Measurements from ENCODE around the gene ZBTB7C.
A peak's percentile ranks its signal among the peaks of the same experiment; 100 is the strongest.

The ZBTB7C gene

DNA sequence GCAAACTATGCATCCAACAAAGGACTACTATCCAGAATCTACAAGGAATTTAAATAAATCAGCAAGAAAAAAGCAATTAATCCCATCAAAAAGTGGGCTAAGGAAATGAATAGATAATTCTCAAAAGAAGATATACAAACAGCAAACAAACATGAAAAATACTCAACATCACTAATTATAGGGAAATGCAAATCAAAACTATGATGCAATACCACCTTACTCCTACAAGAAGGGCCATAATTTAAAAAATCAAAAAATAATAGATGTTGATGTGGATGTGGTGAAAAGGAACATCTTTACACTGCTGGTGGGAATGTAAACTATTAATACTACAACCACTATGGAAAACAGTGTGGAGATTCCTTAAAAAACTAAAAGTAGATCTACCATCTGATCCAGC lies 164.7 kb downstream of the ZBTB7C start:
- no peak for DNase-seq

DNA sequence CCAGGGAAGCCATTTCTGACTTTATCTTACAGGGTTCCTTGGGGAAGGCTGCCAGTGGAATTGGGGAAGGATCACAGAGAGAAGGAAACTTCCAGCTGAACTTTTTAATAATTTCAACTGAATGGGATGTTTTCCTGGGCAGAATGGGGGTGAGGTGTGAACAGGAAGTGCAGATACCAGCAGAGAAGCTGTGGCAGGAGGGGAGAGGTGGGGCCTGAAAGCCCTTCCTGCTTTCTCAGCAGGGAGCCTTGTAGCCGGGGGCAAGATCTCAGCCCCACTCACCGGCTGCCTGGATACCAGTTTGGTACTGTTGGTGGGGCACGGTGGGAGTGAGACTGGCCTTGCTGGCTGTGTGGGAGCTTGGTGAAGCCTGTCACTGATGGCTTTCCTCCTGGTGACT lies 170.5 kb downstream of the ZBTB7C start:
- DNase-seq = no peak

DNA sequence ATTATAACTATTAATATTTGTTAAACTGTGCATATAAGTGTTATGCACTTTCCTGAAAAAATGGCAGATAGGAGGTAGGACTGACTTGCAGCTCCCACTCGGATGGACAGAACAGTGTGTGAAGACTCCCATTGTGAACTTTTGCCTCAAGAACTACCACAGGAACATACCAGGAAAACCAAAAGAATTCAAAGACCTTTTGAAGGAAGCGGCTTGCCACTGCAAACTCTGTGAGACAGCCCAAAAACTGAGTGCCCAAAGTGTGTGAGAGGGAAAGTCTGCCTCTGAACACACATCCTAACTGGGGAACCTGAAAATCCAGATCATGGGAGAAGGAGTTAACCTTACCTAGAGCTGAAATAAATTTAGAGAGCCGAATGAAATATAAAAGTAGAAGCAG lies 171.0 kb downstream of the ZBTB7C start:
- DNase-seq = no peak

DNA sequence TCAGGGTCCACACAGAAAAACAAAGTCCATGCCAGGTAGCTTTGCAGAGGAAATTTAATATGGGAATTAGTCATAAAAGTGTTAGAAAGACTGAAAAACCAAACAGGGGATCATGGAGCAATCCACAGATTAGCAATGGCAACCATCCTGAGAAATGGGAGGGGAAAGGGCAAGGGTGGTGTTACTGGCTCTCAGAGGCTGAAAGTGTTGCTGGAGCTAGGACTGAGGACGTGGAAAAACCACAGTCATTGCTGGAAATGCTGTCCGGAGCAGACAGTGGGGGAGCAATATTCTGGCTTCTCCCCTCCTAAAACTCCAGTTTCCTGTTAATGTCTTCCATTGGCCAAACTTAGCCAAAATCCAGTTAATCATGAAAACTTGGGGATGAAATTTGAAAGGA lies 172.4 kb downstream of the ZBTB7C start:
- DNase-seq = no peak

DNA sequence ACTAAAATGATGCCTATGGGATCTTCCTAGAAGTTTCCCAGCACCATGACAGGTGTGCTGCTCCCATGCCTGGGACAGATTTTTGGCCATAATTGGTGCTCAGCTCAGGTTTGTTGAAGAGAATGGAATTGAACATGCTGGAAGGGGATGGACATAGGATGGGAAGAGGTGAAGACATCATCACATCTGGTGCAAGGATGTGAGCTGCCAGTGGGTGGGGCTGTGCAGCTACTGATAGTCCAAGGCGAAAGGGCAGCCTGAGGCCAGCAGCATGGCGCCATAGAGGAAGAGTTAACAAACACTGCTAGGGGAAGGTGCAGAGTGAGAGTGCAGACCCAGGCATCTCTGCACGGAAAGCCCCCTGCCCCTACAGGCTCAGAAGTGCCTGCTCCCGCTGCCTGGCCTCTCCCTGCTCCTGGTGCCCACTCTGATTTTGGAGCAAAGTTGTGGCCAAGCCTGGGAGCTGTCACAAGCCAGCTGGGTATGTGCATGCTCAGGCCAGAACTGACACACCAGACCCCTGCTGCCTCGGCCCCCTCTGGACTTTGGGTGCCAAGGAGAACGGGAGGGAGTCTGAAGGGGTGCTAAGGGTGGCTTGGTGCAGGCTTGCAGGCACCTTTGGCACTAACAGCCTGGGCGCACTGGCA lies 178.6 kb downstream of the ZBTB7C start:
- DNase-seq = no peak

DNA sequence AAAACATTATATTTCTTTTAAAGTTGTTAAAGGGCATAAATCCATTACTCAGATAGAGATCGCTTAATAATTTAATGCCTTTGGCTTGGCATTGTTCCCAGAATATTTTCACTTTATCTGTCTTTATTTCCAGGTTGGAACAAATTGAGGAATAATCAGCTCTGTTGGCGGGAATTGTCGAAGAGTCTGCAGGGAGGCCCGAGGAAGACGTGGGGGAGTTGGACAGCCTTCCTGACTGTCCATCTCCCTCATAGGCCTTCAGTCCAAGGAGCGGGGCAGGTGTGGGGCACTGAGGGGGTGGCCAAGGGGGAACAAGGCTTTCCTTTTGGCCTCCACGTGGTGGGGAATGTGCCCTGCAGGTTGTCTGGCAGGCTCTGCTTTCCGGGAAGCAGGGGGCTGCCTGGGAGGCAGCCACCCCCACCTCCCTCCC lies 179.6 kb downstream of the ZBTB7C start:
- peak; percentile 44 for DNase-seq

DNA sequence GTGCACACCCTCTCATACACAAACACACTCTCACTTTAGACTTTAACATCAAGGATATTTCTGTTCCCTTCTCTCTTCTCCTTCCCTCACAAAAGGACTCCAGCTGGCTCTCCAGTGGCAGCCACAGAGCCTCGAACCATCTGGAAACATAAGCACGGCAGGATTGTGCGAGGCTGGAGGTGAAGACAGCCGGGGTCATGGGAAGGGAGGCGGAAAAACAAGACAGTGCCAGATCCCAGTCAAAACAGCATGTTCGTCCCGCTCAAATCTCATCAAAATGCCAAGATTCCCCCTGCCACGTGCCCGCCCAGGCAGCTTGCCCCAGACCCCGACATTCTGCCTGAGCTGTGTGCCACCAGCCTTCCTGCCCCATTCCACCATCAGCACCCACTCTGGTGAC lies 180.3 kb downstream of the ZBTB7C start:
- DNase-seq = no peak

DNA sequence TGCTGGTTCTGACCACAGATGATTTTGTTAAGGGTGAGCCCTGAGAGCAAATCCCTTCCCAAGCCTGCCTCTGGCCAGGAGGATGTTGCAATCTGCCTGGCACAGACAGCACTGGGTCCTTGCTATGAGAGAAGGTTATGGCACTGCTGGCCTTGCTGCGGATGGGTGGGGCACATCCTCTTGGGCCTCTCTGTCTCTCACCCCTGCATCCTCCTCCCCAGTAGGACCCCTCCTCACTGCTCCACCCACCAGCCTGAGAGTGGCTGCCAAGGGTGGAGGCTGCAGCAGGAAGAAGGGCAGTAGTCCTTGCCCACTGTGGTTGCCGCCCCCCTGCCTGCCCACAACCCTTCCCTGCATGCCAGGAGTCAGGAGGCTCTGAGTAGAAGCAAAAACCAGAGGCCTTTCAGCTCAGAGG lies 180.9 kb downstream of the ZBTB7C start:
- DNase-seq = no peak

DNA sequence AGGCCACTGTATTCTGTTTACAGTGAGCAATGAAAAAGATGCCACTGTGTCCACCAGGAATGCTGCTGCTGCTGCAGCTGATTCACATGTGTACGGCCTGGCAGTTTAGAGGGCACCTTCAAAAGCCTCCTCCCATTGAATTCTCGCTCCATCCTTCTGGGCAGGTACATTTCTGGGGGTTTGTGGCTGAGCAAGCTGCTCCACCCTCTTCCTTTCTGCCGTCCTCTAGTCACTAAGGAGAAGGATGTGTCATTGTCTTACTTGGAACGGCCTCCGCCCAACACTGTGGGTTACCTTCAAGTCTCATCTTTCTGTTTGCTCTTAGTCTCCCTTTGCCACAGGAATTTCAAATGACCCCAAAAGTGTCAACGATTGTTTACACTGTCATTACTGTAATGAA lies 182.0 kb downstream of the ZBTB7C start:
- DNase-seq = no peak

DNA sequence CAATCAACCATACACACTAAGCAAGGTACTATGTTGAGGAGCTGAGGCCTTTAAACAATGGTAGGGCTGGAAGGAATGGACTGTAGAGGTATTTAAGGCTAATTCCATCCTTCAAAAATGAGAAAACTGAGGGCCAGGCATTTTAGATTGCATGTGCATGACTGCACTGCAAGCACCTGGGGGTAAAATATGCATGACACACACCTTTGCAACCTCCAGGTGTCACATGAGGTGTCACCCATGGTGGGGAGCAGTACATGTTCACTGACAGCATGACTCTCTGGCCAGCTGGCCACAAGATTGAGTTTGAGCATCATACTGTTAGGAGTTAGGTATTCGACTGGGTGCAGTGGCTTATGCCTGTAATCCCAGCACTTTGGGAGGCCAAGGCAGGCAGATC lies 182.8 kb downstream of the ZBTB7C start:
- no peak for DNase-seq

DNA sequence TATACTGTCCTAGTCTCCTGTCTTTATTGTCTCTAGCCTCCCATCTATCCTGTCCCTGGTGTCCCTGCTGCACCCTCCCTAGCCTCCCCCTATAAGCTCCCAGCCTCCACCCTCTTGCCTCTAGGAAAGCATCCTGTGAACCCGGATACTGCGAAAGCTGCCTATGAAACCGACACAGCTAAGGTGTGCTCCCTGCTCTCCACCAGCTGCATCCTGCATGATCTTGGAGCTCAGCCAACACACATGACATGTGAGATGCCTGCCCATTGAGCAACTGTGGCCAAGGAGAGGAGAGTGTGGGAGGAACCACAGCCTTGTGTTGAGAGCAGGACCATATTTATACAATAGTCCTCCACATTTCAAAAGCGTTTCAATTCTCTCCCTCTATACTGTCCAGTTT lies 187.1 kb downstream of the ZBTB7C start:
- DNase-seq = no peak

DNA sequence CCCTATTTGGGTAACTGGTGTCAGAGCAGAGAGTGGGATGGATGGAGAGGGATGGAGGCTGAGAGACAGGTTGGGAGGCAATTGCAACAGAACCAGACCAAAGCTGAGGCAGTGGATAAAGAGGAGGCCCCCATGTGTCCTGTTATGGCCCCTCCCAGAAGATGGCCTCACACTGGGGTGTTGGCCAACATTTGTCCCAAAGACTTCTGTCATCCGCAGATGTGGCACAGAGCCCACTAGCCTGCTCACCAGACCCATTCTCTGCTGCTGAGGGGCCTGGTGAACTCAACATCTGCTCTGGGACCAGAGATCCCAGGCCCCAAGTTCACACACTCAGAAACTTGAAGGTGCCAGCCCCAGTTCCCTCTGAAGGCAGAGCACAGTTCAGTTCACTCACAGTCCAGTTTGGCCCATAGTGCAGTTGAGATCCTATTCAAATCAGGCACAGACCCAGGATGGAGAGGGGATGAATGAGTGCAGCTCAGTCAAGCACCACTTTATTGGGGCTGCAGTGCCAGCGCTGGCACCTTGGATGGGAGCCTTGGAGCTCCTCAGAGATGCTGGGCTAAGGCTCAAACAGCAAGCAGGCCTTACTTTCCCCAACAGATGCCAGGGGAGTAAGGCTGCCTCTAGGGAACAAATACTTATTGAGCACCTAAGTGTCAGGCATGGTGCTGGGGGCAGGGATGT lies 189.2 kb downstream of the ZBTB7C start:
- no peak for DNase-seq

DNA sequence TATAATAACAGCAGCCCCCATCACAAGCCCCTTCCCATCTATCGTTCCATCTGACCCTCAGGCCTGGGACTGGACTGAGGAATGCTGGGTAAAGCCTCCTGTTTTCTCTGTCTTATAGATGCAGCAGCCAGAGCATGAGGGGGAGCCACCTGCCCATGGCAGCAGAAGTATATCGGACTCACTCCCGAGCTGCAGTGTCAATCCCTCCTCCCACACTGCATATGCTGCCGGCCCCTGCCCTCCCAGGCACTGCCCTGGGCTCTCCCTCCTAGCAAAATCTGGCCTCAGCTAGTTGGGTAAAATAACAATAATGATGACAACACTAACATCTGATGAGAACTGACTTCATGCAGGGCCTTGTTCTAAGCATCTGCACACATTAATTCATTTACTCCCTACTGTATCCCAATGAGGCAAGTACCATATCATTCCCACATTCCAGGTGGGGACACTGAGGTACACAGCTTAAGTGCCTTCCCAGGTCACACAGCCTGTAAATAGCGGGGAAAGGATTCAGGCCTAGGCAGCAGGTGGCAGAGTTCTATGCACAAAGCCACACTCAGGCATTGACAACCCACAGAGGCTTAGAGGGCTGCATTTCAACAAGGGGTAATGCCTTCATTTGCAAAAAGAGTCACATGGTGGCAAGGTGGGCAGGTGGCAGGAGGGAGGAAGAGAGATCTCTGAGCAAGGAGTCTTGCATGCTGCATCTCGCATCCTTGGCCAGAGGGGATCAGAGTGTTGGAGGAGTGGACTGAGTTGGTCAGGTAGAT lies 190.0 kb downstream of the ZBTB7C start:
- DNase-seq = no peak

DNA sequence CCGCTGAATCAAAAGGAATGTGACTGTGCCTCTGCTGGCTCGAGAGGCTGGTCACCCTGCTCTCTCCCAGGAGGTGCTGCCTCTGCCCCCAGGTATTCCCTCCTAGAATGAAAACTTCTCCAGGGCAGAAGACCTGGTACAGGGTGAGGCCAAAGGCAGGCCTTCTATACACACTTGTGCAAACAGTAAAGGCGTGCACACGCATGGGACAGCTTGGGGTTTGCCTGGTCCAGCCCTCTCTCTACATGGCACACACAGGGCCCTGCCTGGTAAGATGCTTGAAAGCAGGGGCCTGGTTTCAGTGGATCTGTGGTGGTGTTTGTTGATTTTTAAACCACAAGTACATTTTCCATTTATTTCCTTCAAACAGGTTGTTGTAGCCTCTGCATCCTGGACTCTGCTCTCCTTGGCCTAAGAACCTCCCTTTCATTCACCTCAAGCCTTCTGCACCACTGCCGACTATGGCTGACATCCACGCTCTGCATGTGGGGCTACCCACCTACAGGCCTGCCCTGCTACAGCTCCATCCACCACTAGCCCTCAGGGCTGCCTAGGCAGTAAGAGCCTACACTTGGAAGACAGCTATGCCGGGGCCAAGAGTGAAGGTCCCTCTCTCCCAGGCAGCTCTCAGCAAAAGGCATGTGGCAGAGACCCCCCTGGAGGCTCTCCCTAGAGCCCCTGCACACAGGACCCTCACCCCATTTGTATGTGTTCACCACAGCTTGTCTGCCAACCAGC lies 190.7 kb downstream of the ZBTB7C start:
- DNase-seq = no peak

DNA sequence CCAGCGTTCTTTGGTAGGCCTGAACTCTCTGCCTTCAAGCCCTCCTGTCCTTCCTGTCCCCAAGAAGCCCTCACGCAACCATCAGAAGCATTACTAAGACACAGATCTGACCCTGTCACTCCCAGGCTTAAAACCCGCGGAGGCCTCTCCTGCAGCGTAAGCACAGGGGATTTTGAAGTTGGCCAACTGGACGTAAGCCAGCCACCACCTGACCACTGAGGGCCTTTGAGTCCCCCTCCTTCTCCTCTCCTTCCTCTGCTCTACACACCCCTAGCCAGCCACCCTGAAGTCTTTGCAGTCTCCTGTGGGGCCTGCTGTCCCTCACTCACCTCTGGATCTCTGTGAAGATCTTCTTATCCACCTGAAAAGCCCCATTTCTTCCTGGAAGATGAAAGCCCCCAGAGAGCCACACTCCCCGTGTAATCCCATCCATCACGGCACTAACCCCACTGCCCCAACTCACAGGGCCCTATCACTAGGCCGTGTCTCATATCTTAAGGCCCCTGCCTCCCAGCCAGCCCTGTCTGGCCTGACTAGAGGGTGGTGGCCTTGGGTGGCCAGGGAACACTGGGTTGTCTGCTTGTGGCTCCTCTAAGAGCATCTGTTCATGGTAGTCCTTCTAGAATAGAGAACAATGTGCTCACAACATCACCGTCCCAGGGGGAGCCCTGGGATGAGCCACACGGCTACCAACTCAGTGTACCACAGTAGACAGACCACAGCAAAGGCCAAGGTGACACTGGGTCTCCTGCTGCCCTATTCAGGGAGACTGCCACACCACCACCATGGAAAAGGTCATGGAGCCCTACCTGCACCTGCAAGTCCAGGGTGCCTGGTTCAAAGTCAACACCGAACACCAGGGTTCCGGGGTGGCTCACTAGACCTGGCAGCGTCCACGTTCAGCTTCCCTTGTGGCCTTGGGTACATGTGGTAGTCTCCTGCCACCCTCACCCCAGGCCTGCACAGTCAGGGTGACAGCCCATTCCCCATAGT lies 191.6 kb downstream of the ZBTB7C start:
- no peak for DNase-seq

DNA sequence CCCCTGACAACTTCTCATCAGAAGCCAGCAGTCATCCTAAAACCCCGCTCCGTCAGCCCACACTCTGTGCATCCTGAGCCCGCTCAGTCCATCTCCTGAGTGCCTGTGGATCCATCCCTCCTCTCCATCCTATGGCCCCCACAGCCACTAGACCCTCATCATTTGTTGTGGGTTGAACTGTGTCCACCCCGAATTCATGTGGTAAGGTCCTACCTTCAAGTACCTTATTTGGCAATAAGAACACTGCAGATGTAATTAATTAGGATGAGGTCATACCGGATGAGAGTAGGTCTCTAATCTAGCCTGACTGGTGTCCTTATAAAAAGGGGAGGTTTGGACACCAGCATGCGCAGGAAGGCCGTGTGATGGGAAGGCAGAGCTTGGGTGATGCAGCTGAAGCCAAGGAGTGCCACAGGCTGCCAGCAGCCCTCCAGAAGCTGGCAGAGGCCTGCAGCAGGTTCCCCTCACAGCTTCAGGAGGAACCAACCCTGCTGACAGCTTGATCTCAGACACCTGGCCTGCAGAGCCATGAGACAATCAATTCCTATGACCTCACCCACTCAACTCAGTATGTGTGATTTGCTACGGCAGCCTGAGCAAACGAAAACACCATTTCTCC lies 192.4 kb downstream of the ZBTB7C start:
- DNase-seq = no peak

DNA sequence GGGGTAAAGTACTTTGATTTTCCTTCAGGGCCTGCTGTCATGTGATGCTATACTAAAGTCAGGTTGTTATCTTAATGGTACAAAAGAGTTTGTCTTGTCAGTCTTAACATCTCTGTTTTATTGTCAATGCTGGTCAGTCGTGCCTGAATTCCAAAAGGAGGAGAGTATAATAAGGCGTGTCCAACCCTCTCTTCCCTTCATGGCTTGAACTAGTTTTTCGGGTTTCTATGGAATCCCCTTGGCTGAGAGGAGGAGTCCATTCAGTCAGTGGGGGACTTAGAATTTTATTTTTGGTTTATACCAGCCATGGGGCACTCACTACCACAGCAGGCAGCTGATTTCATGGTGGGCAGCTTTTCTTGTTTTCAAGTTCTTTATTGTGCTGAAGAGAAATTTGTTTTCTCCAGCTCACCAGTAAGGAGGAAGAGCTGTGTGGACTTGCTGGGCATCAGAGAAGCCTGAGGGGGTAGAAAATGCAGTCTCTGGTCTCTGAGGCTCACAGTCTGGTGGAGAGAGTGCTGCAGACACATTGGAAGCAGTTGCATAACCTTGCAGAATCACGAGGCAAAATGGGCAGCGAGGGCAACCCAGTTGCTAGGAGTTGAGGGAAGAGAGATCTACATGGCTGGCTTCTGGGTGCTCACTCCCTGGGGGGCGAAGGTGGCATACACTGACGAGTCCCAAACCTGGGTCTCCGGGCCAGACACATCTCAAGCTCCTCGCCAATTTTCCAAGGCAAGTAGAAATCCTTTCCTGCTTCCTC lies 193.1 kb downstream of the ZBTB7C start:
- no peak for DNase-seq

DNA sequence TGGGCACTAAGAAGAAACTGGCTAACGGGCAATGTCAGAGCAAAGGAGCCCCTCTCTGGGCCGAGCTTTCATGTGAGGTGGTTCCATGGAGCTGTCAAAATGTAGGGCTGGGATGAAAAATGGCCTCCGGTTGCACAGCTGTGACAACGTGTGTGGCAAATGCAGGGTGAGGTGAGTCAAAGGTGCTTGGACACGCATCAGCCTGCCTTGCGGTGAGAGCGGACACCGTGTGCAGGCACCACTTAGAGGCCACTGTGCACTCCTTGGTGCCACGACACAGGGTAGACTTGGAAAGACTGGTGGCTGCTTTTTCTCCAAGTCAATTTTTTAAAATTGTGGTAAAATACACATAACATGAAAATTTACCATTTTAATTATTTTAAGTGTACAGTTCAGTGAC lies 195.4 kb downstream of the ZBTB7C start:
- DNase-seq = no peak

DNA sequence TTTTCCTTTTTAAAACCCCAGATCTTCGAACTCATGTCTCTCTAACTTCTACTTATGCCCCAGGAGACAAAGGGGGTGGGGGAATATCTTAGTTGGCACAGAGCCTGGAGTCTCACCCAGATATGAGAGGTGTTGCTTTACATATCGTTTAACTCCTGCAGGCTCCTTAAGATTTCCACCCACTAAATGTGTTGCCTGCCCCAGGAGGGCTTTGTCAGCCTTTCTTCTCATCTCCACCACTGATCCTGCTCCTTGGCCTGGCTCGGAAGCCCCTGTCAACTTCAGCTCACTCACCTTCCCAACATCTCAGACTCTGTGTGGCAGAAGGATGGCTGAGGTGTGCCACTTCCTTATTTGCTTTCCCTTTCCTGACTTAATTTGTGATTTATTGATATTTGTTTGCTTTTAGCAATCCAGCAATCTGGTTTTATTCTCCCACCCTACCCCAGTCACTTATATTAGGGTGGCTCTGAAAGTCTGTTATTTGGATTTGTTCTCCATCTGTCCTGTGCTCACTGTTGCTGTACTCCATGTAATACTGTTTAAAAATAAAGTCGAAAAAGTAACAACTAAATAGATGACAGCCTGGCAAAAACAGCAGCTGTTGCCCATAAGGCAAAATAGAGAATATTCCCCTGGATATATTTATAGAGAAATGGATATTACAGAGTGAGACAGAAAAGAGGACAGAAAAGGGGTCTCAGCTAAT lies 200.6 kb downstream of the ZBTB7C start:
- no peak for DNase-seq

DNA sequence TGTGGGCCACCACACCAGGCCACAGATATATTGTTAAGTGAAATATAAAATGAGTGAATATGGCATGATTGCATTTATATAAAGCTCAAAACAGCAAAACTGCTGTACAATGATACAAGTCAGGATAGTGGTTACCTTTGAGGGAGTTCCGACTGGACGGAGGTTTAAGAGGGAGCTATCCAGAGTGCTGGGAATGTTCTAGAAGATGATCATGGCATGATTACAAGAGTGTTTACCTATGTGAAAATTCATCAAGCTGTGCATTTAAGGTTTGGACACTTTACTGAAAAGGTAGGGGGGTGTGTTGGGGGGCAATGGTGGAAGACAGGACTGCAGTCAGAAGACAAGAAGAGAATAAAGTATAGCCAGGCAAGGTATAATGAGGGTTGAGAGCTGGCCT lies 201.4 kb downstream of the ZBTB7C start:
- DNase-seq = no peak

Measured in NCI-H1048 (cell line).